ENCODE measurements around the gene MX2. TPM values are rescaled to one million over a fixed set of nuclear protein-coding genes. Genes with fewer than 3 reads are reported as not detected.

MX2 gene
- polyA plus RNA-seq, 5 donors = 0.76 to 2.6 (median 2.0) TPM

DNA sequence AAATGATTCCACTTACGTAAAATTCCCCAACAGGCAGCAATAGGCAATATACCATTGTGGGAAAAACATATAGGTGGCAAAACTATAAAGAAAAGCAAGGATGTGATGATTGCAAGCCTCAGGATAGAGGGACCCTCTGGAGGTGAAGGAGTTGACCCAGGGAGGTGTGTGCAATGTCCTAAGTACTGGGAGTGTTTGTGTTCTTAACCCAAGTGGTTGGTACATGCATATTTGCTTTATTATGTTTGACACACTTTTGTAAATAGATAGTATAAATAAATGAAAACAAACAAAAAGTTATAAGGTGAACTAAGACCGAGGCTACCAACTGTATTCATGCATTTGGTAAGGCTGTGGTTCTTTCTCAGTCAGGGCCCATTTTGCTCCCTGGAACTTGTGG, 71.7 kb downstream of the MX2 start:
- no peak for DNase-seq

DNA sequence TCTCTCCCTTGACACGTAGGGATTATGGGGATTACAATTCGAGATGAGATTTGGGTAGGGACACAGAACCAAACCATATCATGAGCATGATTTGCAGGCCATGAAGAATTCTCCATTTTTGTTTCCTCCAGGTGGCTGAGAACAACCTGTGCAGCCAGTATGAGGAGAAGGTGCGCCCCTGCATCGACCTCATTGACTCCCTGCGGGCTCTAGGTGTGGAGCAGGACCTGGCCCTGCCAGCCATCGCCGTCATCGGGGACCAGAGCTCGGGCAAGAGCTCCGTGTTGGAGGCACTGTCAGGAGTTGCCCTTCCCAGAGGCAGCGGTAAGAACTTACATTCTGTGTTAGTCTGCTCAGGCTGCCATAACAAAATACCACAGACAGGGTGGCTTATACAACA, 73.9 kb downstream of the MX2 start:
- no peak for DNase-seq

DNA sequence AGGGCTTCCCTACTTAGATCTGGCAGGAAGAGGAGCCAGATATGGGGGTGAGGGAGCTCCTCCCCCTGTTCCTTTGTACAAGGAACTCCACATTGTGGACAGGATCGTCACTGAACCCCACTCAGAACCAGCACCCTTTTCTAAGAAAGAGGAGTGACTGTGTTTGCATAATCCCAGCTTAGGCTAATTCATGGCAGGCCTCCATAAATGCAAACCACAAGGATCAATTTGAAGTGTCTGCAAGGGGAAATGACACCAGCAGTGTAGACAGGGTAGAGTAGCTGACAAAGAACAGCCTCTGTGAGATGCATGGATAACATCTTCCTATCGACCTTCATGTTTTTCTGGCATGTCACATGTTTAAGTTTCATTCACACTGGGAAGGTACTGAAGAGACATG, 75.9 kb downstream of the MX2 start:
- DNase-seq = no peak

DNA sequence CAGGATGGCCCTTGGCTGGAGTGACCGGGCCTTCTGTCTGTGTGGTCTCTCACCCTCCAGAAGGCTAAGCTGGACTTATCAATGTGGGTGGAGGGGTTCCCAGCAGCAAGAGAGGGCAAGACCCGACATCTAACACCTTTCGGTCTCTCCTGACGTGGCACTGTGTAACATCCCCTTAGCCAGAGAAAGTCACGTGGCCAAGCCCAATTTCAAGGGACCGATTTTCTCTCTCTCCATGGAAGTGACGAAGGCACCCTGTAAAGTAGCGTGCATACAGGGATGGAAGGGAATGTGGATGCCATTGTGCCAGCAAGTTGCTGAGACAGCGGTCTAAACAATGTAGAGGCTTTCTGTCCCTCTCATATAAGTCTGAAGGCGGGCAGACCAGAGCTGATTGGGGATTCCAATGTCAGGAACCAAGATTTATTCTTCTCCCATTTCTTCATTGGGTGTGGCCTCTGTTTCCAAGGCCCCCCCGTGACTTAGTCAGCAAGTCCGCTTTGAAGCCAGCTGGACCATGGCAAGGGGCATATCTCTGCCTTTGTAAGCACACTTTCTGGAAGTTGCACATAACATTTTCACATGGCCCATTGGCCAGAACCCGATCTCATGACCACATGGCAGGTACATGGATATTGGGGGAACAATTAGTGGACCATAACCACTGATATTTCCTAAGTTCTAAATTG, 76.7 kb downstream of the MX2 start:
- no peak for DNase-seq

DNA sequence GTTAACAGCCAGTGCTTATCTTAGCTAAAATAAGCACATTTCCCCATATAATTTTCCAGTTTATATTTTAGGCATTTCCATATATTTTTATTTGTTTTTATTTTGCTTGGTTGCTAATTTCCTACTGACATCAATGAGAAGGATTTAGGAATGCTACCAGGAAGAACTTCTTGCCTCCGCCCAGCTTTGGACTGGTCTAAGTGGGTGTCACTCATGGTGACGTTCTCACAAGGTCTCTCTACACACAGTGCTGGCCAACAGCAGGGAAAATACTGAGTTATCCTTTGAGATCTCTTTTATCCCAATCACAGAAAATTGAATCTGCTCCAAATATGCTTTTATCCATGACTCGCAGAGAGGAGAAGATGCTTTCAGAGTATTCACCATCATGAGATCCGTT, 77.4 kb downstream of the MX2 start:
- DNase-seq = no peak

DNA sequence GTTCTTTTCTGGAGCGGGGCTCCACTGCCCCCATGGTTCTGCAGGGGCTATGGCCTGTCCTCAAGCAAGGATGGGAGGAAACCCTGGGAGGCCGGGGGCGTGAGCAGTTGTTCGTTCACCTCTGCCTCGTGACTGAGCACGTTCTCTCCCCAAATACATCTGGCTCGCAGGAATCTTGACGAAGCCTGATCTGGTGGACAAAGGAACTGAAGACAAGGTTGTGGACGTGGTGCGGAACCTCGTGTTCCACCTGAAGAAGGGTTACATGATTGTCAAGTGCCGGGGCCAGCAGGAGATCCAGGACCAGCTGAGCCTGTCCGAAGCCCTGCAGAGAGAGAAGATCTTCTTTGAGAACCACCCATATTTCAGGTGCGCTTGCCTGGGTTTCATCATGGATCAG, 79.7 kb downstream of the MX2 start:
- DNase-seq = no peak

DNA sequence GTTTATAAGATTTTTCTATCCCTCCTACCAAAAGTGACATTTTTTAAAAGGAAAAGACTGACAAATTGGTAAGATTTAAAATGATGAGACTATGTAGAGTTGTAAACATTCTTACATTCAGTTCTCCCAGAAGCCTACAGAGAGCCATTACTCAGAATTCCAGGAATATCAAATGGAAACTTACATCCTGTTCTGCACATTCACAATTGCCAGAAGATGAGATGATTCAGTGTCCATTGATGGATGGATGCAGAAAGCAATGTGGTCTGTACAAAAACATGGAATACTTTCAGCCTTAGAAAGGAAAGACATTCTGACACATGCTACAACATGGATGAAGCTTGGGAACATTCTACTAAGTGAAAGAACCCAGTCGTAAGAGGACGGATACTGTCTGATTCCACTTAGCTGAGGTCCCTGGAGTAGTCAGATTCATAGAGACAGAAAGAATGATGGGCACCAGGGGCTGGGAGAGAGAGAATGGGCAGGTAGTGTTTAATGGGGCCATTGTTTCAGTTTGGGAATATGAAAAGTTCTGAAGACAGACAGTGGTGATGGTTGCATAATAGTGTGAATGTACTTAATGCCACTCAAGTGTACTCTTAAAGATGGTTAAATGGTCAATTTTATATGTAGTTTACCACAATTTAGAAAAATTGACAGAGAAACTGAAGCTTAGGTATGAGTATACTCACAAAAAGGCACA, 80.8 kb downstream of the MX2 start:
- DNase-seq = no peak

DNA sequence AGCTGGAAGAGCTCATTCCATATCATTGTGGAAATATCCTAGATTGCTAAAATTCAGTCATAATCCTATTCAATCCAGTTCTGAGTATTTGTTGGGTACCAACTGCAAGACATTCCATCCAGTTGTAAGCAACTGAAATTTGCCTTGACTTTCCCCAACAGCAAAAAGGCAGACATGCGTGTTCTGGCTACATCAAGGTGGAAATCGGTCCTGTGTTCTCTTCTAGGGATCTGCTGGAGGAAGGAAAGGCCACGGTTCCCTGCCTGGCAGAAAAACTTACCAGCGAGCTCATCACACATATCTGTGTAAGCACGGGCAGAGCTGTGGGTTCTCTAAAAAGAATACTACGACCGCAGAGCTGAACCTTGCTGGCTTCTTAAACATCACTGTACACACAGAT, 81.7 kb downstream of the MX2 start:
- no peak for DNase-seq

DNA sequence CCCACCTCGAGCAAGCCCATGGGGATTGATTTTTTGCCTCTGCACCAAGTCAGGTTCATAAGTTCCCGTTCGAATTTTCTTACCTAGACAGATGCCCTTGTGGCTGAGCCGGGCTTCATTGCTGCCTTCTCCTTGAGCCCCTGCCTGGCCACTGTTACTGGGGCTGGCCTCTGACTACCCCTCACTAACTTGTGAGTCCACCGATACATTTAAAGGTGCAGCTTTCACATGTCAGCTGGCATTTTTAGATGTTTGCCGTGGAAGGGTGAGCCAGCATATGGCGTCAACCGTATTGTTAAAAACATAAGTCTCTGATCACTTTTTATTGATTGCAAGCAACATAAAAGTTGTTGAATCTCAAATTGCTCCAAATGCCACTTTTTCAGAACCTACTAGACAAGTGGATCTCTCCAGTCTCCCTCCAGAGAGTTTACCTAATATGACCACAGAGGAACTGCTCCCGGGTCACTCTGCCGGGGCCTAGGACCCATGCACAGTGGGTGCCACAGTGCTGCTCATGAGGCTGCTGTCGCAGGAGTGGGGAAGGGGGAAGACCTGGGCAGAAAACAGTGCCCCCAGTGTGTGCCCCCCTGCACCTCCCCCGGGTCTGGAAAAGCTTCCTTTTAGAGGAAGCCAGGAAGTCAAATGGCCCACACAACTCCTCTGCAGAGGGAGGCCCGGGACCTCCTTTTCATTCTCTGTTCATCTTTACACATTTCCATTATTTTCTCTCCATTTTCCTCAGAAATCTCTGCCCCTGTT, 83.1 kb downstream of the MX2 start:
- no peak for DNase-seq

DNA sequence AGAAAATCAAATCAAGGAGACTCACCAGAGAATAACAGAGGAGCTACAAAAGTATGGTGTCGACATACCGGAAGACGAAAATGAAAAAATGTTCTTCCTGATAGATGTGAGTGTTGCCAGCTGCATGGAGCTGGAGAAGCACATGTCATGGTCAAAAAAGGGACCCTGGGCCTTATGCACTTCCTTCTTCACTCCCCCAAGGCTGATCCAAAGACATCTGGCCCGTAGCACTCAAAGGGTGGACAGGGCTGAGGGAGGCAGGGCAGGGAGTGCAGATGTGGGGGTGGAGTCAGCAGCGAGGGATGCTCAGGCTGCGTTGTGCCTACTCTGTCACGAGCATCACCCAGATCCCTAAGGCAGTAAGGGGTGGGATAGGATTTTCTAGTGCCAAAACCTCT, 83.6 kb downstream of the MX2 start:
- no peak for DNase-seq

DNA sequence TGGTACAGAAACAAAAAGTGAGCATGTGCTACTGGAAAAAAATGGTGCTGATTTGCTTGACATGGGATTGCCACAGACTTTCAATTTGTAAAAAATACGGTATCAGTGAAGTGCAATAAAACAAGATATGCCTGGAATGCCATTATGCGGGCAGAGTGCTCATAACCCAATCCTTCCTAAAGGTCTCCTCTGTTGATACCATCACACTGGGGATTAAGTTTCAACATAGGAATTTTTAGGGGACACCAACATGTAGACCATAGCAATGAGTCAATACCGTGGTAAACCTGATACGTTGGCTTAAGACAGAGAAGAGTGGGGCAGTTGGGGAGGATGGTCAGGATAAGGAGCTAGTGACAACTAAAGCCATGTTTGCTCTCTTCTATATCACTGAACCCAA, 84.8 kb downstream of the MX2 start:
- DNase-seq = no peak

DNA sequence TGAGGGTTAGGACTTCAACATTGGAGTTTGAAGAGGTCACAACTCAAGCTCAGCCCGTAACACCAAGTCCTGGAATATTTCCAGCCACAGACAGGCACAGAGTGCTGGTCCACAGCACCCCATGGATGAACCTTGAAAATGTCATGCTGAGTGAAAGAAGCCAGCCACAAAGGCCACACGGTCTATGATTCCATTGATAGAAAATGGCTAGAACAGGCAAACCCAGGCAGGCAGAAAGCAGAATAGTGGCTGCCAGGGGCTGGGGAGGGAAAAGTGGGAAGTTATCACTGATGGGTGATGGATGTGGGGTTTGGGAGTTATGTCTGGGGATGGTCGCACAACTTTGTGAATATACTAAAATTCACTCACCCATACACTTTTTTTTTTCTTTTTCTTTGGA, 85.5 kb downstream of the MX2 start:
- DNase-seq = no peak

DNA sequence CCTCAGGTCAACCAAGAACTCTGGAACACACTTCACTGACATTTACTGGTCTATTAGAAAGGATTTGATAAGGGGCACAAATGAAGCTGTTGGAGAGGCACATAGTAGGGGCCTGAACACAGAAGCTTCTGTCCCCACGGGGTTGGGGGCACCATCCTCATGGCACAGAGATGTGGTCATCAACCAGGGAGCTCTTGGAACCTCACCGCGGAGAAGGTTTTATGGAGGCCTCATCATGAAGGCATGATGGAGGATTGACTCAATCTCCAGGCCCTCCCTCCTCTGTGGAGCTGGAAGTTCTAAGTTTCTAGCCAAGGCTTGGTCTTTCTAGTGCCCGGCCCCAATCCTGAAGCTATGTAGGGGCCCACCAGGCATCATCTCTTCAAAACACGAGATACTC, 87.8 kb downstream of the MX2 start:
- DNase-seq = no peak

DNA sequence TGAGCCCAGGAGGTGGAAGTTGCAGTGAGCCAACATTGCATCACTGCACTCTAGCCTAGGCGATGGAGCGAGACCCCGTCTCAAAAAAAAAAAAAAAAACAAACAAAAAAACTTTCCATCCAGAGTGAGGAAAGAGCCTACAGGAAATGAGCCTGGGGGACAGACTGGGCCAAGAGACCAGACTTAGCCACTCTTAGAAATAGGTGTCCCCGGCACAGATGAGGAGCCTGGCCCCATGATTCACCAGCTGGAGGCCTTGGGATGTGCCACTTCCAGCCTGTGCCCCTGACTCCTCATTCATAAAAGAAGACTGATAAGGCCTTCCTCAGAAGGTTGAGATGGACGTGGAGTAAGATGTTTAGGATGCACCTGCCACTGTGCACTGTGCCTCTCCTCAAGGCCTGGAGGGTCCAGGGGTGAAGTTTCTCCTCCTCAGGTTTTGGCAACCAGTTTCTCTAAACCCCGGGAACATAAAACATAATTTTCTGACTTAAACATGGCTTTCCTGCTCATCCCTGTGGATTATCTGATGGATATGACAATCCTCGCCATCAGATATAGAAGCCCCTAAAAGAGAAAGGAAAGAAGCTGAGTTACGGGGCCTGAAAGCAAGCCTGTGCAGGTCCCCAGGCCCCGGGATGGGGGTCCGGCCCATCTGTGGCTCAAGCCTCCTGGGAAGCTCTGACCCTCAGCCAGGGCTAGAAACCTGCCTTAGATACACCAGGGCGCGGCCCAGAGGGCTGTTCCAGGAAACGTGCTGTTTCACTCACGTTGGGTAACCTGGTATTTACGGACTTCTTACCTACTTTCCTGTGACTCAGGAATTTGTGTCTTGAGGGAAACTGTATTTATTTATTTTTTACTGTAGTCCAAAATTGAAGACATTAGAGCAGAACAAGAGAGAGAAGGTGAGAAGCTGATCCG, 90.2 kb downstream of the MX2 start:
- no peak for DNase-seq

DNA sequence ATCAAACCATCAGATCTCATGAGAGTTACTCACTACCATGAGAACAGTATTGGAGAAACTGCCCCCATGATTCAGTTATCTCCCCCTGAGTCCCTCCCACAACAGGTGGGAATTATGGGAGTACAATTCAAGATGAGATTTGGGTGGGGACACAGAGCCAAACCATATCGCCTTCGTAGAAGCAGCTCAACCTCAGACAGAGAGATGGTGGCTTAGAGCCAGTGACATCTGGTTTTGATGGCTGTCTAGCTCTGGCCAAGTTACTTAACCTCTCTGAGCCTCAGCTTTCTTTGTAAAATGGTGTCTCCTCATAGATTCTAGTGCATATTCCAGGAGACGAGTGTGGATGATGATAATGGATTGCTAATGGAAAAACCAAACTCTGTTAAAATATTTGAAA, 91.4 kb downstream of the MX2 start:
- DNase-seq = no peak

DNA sequence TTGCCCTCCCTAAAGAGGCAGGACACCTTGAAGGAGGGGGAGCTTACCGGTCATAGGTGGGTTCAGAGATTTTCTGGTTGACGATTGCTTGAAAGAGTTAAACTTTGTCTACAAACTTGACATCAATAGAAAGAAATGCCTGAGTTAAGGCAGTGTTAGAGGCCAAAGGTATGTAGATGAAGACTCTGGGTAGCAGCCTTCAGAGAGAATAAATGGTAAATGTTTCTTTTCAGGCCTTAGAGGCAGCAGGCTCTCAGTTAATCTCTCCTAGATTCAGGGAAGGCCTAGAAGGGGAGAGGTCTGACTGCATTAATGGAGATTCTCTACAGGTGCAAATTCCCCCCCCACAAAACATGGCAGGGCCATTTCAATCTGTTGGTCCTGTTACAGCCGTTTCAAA, 91.9 kb downstream of the MX2 start:
- no peak for DNase-seq

DNA sequence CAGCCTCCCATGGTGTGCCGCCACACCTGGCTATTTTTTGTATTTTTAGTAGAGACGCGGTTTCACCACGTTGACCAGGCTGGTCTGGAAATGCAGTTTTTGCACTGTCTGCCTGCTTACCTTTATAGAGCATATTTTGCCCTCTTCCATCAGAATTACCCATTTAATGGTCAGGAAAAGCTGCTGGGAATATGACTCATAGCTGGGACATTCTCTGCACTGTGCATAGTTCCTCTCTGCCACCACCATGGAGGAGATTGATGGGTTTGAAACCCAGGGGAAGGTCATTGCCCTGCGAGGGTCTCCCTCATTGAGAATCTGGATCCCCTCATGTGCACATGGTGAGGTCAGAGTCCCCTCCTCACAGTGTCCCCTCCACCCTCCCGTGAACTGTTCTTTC, 96.3 kb downstream of the MX2 start:
- no peak for DNase-seq

DNA sequence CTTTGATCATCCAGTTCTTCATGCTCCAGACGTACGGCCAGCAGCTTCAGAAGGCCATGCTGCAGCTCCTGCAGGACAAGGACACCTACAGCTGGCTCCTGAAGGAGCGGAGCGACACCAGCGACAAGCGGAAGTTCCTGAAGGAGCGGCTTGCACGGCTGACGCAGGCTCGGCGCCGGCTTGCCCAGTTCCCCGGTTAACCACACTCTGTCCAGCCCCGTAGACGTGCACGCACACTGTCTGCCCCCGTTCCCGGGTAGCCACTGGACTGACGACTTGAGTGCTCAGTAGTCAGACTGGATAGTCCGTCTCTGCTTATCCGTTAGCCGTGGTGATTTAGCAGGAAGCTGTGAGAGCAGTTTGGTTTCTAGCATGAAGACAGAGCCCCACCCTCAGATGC, 96.7 kb downstream of the MX2 start:
- DNase-seq = no peak

Data from right lung (tissue), 5 donors.